Trophoblast cell (in vitro differentiated cells and primary cell): ENCODE data around the gene WDR5.

Experiments
- DNase-seq, 2 donors: peaks; one replicate each; pipeline ENCODE4 v3.0.0-alpha.2; 2016
- H2AFZ ChIP-seq: 2 replicates; pipeline ENCODE4 v1.6.1; 2013; ENCODE audit warnings: low read length, moderate library complexity, mild to moderate bottlenecking; ENCODE audit not compliant: insufficient read depth, poor library complexity
- H2AK5ac ChIP-seq: 2 replicates; pipeline ENCODE4 v1.6.1; 2013; ENCODE audit warnings: mild to moderate bottlenecking, low read length
- H2BK120ac ChIP-seq: 2 replicates; pipeline ENCODE4 v1.6.1; 2013; ENCODE audit warnings: low read length, mild to moderate bottlenecking, moderate library complexity; ENCODE audit not compliant: insufficient read depth, poor library complexity
- H2BK12ac ChIP-seq: 2 replicates; pipeline ENCODE4 v1.6.1; 2013; ENCODE audit warnings: mild to moderate bottlenecking, low read length, moderate library complexity
- H2BK5ac ChIP-seq: 2 replicates; pipeline ENCODE4 v1.6.1; 2013; ENCODE audit warnings: low read length, low read depth, moderate library complexity, mild to moderate bottlenecking; ENCODE audit not compliant: poor library complexity
- H3K14ac ChIP-seq: 2 replicates; pipeline ENCODE4 v1.6.1; 2013; ENCODE audit warnings: mild to moderate bottlenecking, low read length
- H3K18ac ChIP-seq: 2 replicates; pipeline ENCODE4 v1.6.1; 2013; ENCODE audit warnings: mild to moderate bottlenecking, low read length
- H3K23ac ChIP-seq: 2 replicates; pipeline ENCODE4 v1.6.1; 2013; ENCODE audit warnings: low read length
- H3K27ac ChIP-seq: 2 replicates; pipeline ENCODE4 v1.5.1; 2013; ENCODE audit warnings: low read depth, mild to moderate bottlenecking, inconsistent platforms, low read length, moderate library complexity
- H3K27me3 ChIP-seq: 2 replicates; pipeline ENCODE4 v1.6.1; 2013; ENCODE audit warnings: inconsistent platforms, mild to moderate bottlenecking, low read length, moderate library complexity; ENCODE audit not compliant: insufficient read depth
- H3K36me3 ChIP-seq, 2 experiments: 1 replicate in 1 of 2; 2 replicates in 1 of 2; pipeline ENCODE4 v1.6.1; 2013; ENCODE audit warnings: low read length in 2 of 2, mild to moderate bottlenecking in 2 of 2, moderate library complexity in 1 of 2; ENCODE audit not compliant: insufficient read depth in 2 of 2, control insufficient read depth in 1 of 2
- H3K4ac ChIP-seq: 2 replicates; pipeline ENCODE4 v1.6.1; 2013; ENCODE audit warnings: low read depth, mild to moderate bottlenecking, low read length, moderate library complexity
- H3K4me1 ChIP-seq, 2 experiments: 1 replicate in 1 of 2; 2 replicates in 1 of 2; pipeline ENCODE4 v1.6.1; 2013; ENCODE audit warnings: low read length in 2 of 2, mild to moderate bottlenecking in 2 of 2, moderate library complexity in 1 of 2; ENCODE audit not compliant: insufficient read depth in 2 of 2, control insufficient read depth in 1 of 2
- H3K4me2 ChIP-seq: 2 replicates; pipeline ENCODE4 v1.6.1; 2013; ENCODE audit warnings: inconsistent platforms, mild to moderate bottlenecking, low read length, moderate library complexity
- H3K4me3 ChIP-seq: 2 replicates; pipeline ENCODE4 v1.5.1; 2013; ENCODE audit warnings: mild to moderate bottlenecking, low read depth, low read length, inconsistent platforms
- H3K79me1 ChIP-seq: one replicate; pipeline ENCODE4 v1.6.1; 2013; ENCODE audit warnings: low read length
- H3K79me2 ChIP-seq: 2 replicates; pipeline ENCODE4 v1.6.1; 2013; ENCODE audit warnings: low read length, mild to moderate bottlenecking; ENCODE audit not compliant: control insufficient read depth, insufficient read depth, poor library complexity
- H3K9ac ChIP-seq: 2 replicates; pipeline ENCODE4 v1.6.1; 2013; ENCODE audit warnings: mild to moderate bottlenecking, low read length
- H3K9me3 ChIP-seq: 2 replicates; pipeline ENCODE4 v1.6.1; 2013; ENCODE audit warnings: low read depth, mild to moderate bottlenecking, control low read depth, inconsistent platforms, low read length; ENCODE audit not compliant: insufficient read depth
- H4K12ac ChIP-seq: 2 replicates; pipeline ENCODE4 v1.6.1; 2013; ENCODE audit warnings: low read depth, mild to moderate bottlenecking, low read length, moderate library complexity
- H4K8ac ChIP-seq: 2 replicates; pipeline ENCODE4 v1.6.1; 2013; ENCODE audit warnings: low read depth, mild to moderate bottlenecking, low read length, moderate library complexity
- H4K91ac ChIP-seq: one replicate; pipeline ENCODE4 v1.6.1; 2013; ENCODE audit warnings: low read depth, mild to moderate bottlenecking, low read length, moderate library complexity
- WGBS: extraction: QIAGEN DNeasy Blood & Tissue Kit; methylation state at CpG from one replicate; pipeline ENCODE4 v1.1.7; 2013; ENCODE audit warnings: missing lambda C conversion rate; ENCODE audit not compliant: insufficient read length, insufficient coverage; ENCODE audit errors: extremely low coverage; 5-methylcytosine and 5-hydroxymethylcytosine counted together

Gene WDR5

GRCh38 chr9:134175808-134176598, 40.1 kb downstream of the WDR5 start:
- H2BK120ac ChIP-seq, result no peak overlapping the region
- WGBS, result no CpG with 5 or more reads among the region's 35 CpGs
- H3K9me3 ChIP-seq, result peaks cover 4% of the 10 kb centered on the region

GRCh38 chr9:134176599-134176968, 40.7 kb downstream of the WDR5 start:
- H4K8ac ChIP-seq, result no peak overlapping the region
- no peaks in the 10 kb centered on the region for H3K79me1 ChIP-seq
- no peak overlapping the region for H3K14ac ChIP-seq
- H3K9ac ChIP-seq, result no peak overlapping the region
- no peak overlapping the region for H3K4ac ChIP-seq
- H3K4me1 ChIP-seq, result peaks cover 0 to 4% of the 10 kb centered on the region in 2 experiments
- no peaks in the 10 kb centered on the region for H3K27me3 ChIP-seq
- peaks cover 4% of the 10 kb centered on the region for H3K9me3 ChIP-seq
- H3K27ac ChIP-seq, result no peak overlapping the region
- no peak overlapping the region for H4K91ac ChIP-seq
- H2AK5ac ChIP-seq, result no peak overlapping the region
- no peak overlapping the region for H3K4me3 ChIP-seq
- WGBS, result no CpG with 5 or more reads among the region's 6 CpGs
- DNase-seq, result no peak
- no peak overlapping the region for H2BK12ac ChIP-seq
- no peak overlapping the region for H4K12ac ChIP-seq
- H3K18ac ChIP-seq, result no peak overlapping the region
- H3K4me2 ChIP-seq, result no peak overlapping the region
- no peaks in the 10 kb centered on the region for H3K36me3 ChIP-seq
- H2BK5ac ChIP-seq, result no peak overlapping the region
- H2AFZ ChIP-seq, result no peak overlapping the region
- no peak overlapping the region for H3K23ac ChIP-seq
- no peak overlapping the region for H2BK120ac ChIP-seq
- H3K79me2 ChIP-seq, result no peaks in the 10 kb centered on the region

More at GRCh38 chr9:134175808-134176598, 40.1 kb downstream of the WDR5 start:
- Histone ChIP-seq H3K9ac (no peak overlapping the region), H3K36me3 (no peaks in the 10 kb centered on the region), H4K12ac (no peak overlapping the region), H3K27ac (no peak overlapping the region), H2AFZ (peak overlapping the region; percentile 17), H2AK5ac (no peak overlapping the region), H3K4me1 (peaks cover 0 to 4% of the 10 kb centered on the region in 2 experiments), H3K4ac (no peak overlapping the region), H3K79me2 (no peaks in the 10 kb centered on the region), H3K4me3 (no peak overlapping the region), H4K8ac (no peak overlapping the region), H3K79me1 (no peaks in the 10 kb centered on the region), H3K4me2 (no peak overlapping the region), H4K91ac (no peak overlapping the region), H2BK12ac (no peak overlapping the region), H3K23ac (no peak overlapping the region), H2BK5ac (no peak overlapping the region), H3K18ac (no peak overlapping the region), H3K14ac (no peak overlapping the region), H3K27me3 (no peaks in the 10 kb centered on the region)
- DNase-seq, result no peak

GRCh38 chr9:134177186-134177585, 41.3 kb downstream of the WDR5 start:
- Histone ChIP-seq H3K27ac (no peak overlapping the region), H3K4me1 (peaks cover 0 to 4% of the 10 kb centered on the region in 2 experiments), H2BK12ac (no peak overlapping the region), H4K8ac (no peak overlapping the region), H3K9me3 (peaks cover 4% of the 10 kb centered on the region), H3K14ac (no peak overlapping the region), H3K36me3 (no peaks in the 10 kb centered on the region), H3K4me3 (no peak overlapping the region), H3K18ac (no peak overlapping the region), H3K27me3 (no peaks in the 10 kb centered on the region), H3K4ac (no peak overlapping the region), H4K12ac (no peak overlapping the region), H3K4me2 (no peak overlapping the region), H3K9ac (no peak overlapping the region), H3K79me1 (no peaks in the 10 kb centered on the region), H3K23ac (no peak overlapping the region), H2AFZ (no peak overlapping the region), H2BK120ac (no peak overlapping the region), H2BK5ac (no peak overlapping the region), H3K79me2 (no peaks in the 10 kb centered on the region), H2AK5ac (no peak overlapping the region), H4K91ac (no peak overlapping the region)
- no peak for DNase-seq
- no CpG with 5 or more reads among the region's 17 CpGs for WGBS

- no peak overlapping the region for H2BK120ac ChIP-seq
- no peak overlapping the region for H2BK12ac ChIP-seq
- H3K4me2 ChIP-seq, result no peak overlapping the region
- no peaks in the 10 kb centered on the region for H3K36me3 ChIP-seq
- H3K4me3 ChIP-seq, result no peak overlapping the region
- no peaks in the 10 kb centered on the region for H3K79me1 ChIP-seq
- no peak overlapping the region for H3K18ac ChIP-seq
- no peak overlapping the region for H4K91ac ChIP-seq
- no peak for DNase-seq
- no peak overlapping the region for H3K4ac ChIP-seq
- no peak overlapping the region for H2AFZ ChIP-seq
- H2AK5ac ChIP-seq, result no peak overlapping the region
- no CpG with 5 or more reads among the region's 28 CpGs for WGBS
- no peaks in the 10 kb centered on the region for H3K27me3 ChIP-seq
- H3K9me3 ChIP-seq, result peaks cover 9% of the 10 kb centered on the region
- H3K4me1 ChIP-seq, result peaks cover 0 to 4% of the 10 kb centered on the region in 2 experiments
- H2BK5ac ChIP-seq, result no peak overlapping the region
- H4K8ac ChIP-seq, result no peak overlapping the region
- H3K14ac ChIP-seq, result no peak overlapping the region
- H3K79me2 ChIP-seq, result no peaks in the 10 kb centered on the region
- no peak overlapping the region for H4K12ac ChIP-seq
- H3K23ac ChIP-seq, result no peak overlapping the region
- no peak overlapping the region for H3K9ac ChIP-seq
- no peak overlapping the region for H3K27ac ChIP-seq
Observed at GRCh38 chr9:134177624-134178393, 41.9 kb downstream of the WDR5 start.
